Esophagus muscularis mucosa (tissue), 4 donors: Measurements from ENCODE around the gene SUPT6H. TPM values are rescaled to one million over a fixed set of nuclear protein-coding genes. Genes with fewer than 3 reads are reported as not detected.

ENCODE experiments used
- DNase-seq: peaks from one replicate; pipeline ENCODE4 v3.0.0-alpha.2; 2017; ENCODE audit errors: extremely low spot score
- H3K27ac ChIP-seq, 4 donors: fragments of 200-600 bp; sonication (generic); replicated peaks in 1 of 4; 1 replicate in 3 of 4; 2 replicates in 1 of 4; pipeline ENCODE4 v1.5.1; 2016 to 2019; ENCODE audit warnings: mild to moderate bottlenecking in 1 of 4
- H3K27me3 ChIP-seq, 4 donors: fragments of 200-600 bp; sonication (generic); one replicate each; pipeline versions ENCODE4 v1.5.1 to v1.6.0; 2016 to 2019
- H3K36me3 ChIP-seq, 4 donors: fragments of 200-600 bp; sonication (generic); one replicate each; pipeline ENCODE4 v1.5.1; 2016 to 2019
- H3K4me1 ChIP-seq, 4 donors: fragments of 200-600 bp; sonication (generic); one replicate each; pipeline ENCODE4 v1.5.1; 2016 to 2019
- H3K4me3 ChIP-seq, 4 donors: fragments of 200-600 bp; sonication (generic); 1 replicate in 2 of 4; 2 replicates in 2 of 4; pipeline ENCODE4 v1.5.1; 2016 to 2019; ENCODE audit warnings: mild to moderate bottlenecking in 4 of 4, moderate library complexity in 1 of 4
- H3K9me3 ChIP-seq, 4 donors: fragments of 200-600 bp; sonication (generic); 1 replicate in 3 of 4; 2 replicates in 1 of 4; pipeline ENCODE4 v1.5.1; 2016 to 2019
- CTCF ChIP-seq, 3 experiments: fragments of 200-600 bp in 2 of 3; fragments of 450-650 bp in 1 of 3; sonication (generic) in 2 of 3; IDR thresholded peaks; one replicate each; pipeline ENCODE4 v1.5.1; 2017 to 2019; ENCODE audit warnings: antibody characterized with exemption in 3 of 3, mild to moderate bottlenecking in 2 of 3, moderate library complexity in 1 of 3
- EP300 ChIP-seq: sonication (generic); formaldehyde crosslinking; IDR thresholded peaks from one replicate; pipeline ENCODE4 v1.6.1; 2017; ENCODE audit warnings: antibody characterized with exemption
- POLR2A ChIP-seq: fragments of 450-650 bp; IDR thresholded peaks from one replicate; pipeline ENCODE4 v1.6.1; 2017; ENCODE audit warnings: antibody characterized with exemption, moderate library complexity, mild to moderate bottlenecking, low read depth
- POLR2AphosphoS5 ChIP-seq, 2 donors: sonication (generic); formaldehyde crosslinking; IDR thresholded peaks; one replicate each; pipeline ENCODE4 v1.6.1; 2017; ENCODE audit warnings: antibody characterized with exemption in 2 of 2
- WGBS: methylation state at CpG from one replicate; pipeline ENCODE4 v1.1.5; 2018; 5-methylcytosine and 5-hydroxymethylcytosine counted together
- intact Hi-C: fragments of 100-400 bp; cut with DNase I; formaldehyde crosslinking; loops from one replicate; pipeline ENCODE4 v1.15.1; 2023
- total RNA-seq, 4 donors: library from RNA; depleted of rRNA; stranded (reverse); fragments of >200 nt; gene quantifications; one replicate each; pipeline versions ENCODE4 v1.1.0 to v1.2.1, GENCODE V29; 2016

The SUPT6H gene
- total RNA-seq, 4 donors from 2014 or later = 57.3 to 84.4 (median 71.1) TPM

GRCh38 chr17:28703552-28704218, 41.7 kb downstream of the SUPT6H start:
- Histone ChIP-seq H3K4me3 (no peak overlapping the region), H3K27ac (no peak overlapping the region), H3K27me3 (no peaks in the 10 kb centered on the region), H3K36me3 (peaks cover 46 to 64% (median 60%) of the 10 kb centered on the region in 4 donors), H3K4me1 (no peaks in the 10 kb centered on the region), H3K9me3 (no peaks in the 10 kb centered on the region)
- no peak for TF ChIP-seq EP300
- no peak for TF ChIP-seq POLR2AphosphoS5 (IDR thresholded peaks at IDR 0.05)
- TF ChIP-seq POLR2A = no peak
- TF ChIP-seq CTCF (IDR thresholded peaks at IDR 0.05) = no peak
- intact Hi-C loops = no loop called here
- no peak for DNase-seq
- WGBS = 82% methylated on average over 16 of the region's 16 CpGs

GRCh38 chr17:28704219-28704858, 42.3 kb downstream of the SUPT6H start:
- Histone ChIP-seq H3K27ac (no peak overlapping the region), H3K4me1 (no peaks in the 10 kb centered on the region), H3K4me3 (no peak overlapping the region), H3K36me3 (peaks cover 39 to 57% (median 53%) of the 10 kb centered on the region in 4 donors), H3K9me3 (no peaks in the 10 kb centered on the region), H3K27me3 (no peaks in the 10 kb centered on the region)
- no peak for TF ChIP-seq CTCF (IDR thresholded peaks at IDR 0.05)
- no peak for DNase-seq
- intact Hi-C loops = no loop called here
- 89% methylated on average over 11 of the region's 14 CpGs for WGBS

GRCh38 chr17:28705074-28705659, 43.2 kb downstream of the SUPT6H start:
- WGBS = 79% methylated on average over 5 of the region's 5 CpGs
- TF ChIP-seq POLR2A (no peak), EP300 (no peak), CTCF (IDR thresholded peaks at IDR 0.05) (no peak), POLR2AphosphoS5 (IDR thresholded peaks at IDR 0.05) (no peak)
- intact Hi-C loops = loop anchor here (5.0 kb wide), 1 partner anchor 43 kb away; the partner anchor contains the start of genes SDF2 and SUPT6H

GRCh38 chr17:28705728-28706334, 43.8 kb downstream of the SUPT6H start:
- 77% methylated on average over 10 of the region's 10 CpGs for WGBS
- peaks cover 6 to 14% (median 11%) of the 10 kb centered on the region in 4 donors for H3K4me1 ChIP-seq
- no peak overlapping the region for H3K4me3 ChIP-seq
- H3K27me3 ChIP-seq = no peaks in the 10 kb centered on the region
- TF ChIP-seq CTCF (IDR thresholded peaks at IDR 0.05) (no peak), POLR2AphosphoS5 (IDR thresholded peaks at IDR 0.05) (peak in 1 of 2 donors; percentile 20), POLR2A (no peak), EP300 (no peak)
- no peak for DNase-seq
- H3K9me3 ChIP-seq = no peaks in the 10 kb centered on the region
- no peak overlapping the region for H3K27ac ChIP-seq
- H3K36me3 ChIP-seq = peaks cover 24 to 42% (median 38%) of the 10 kb centered on the region in 4 donors
- intact Hi-C loops = loop anchor here (5.0 kb wide), 1 partner anchor 44 kb away; the partner anchor contains the start of genes SDF2 and SUPT6H

More at GRCh38 chr17:28705074-28705659, 43.2 kb downstream of the SUPT6H start:
- Histone ChIP-seq H3K4me1 (peaks cover 2 to 8% (median 5%) of the 10 kb centered on the region in 4 donors), H3K4me3 (no peak overlapping the region), H3K27ac (no peak overlapping the region), H3K9me3 (no peaks in the 10 kb centered on the region), H3K36me3 (peaks cover 31 to 49% (median 45%) of the 10 kb centered on the region in 4 donors), H3K27me3 (no peaks in the 10 kb centered on the region)
- no peak for DNase-seq
